Cortex of kidney (tissue), 1 donor: ENCODE data around the gene BOLL.
"Not testable (repeated sequence)": the region's sequence is repeated elsewhere in the genome, so short reads cannot be mapped to it uniquely, and the experiment has no call there.

Experiments used
- DNase-seq: peaks from one replicate; lab custom pipeline; 2025; lab: John Stamatoyannopoulos, UW

BOLL gene

GRCh38 chr2:197705912-197706838 lies 78.9 kb downstream of the BOLL start:
- no peak for DNase-seq

- peak; percentile 77 for DNase-seq
Measured at GRCh38 chr2:197705121-197705911, 79.8 kb downstream of the BOLL start, which contains the start of gene MARS2. Gene MARS2 (plus strand): TSS chr2:197705369. CDS start chr2:197705406, 37 bp downstream.

- DNase-seq = no peak
Measured at GRCh38 chr2:197704434-197705120, 80.5 kb downstream of the BOLL start.

GRCh38 chr2:197700960-197701359 lies 84.2 kb downstream of the BOLL start:
- no peak for DNase-seq

GRCh38 chr2:197699724-197700123 lies 85.4 kb downstream of the BOLL start:
- not testable (repeated sequence) for DNase-seq

GRCh38 chr2:197696571-197696970 lies 88.5 kb downstream of the BOLL start:
- DNase-seq = not testable (repeated sequence)

GRCh38 chr2:197695971-197696370 lies 89.1 kb downstream of the BOLL start:
- not testable (repeated sequence) for DNase-seq

- DNase-seq = not testable (repeated sequence)
Measured at GRCh38 chr2:197695206-197695605, 89.9 kb downstream of the BOLL start.

- DNase-seq = no peak
Measured at GRCh38 chr2:197677483-197677882, 107.6 kb downstream of the BOLL start.

GRCh38 chr2:197677056-197677455 lies 108.1 kb downstream of the BOLL start:
- DNase-seq = no peak
